Measurements from ENCODE around the gene NLRC3.

Gene NLRC3

GRCh38 chr16:3607634-3608033 is 30.4 kb upstream of the NLRC3 start:
- DNase-seq (ENCODE audit: low read depth, low spot score): no peak
- CTCF ChIA-PET: no interaction called here
- H3K4me3 ChIP-seq (ENCODE audit: low read depth, low read length): no peak overlapping the region
- TF ChIP-seq CTCF (IDR thresholded peaks at IDR 0.05; ENCODE audit: insufficient read depth, low read length, missing control alignments): no peak
- POLR2A ChIA-PET: no interaction called here

GRCh38 chr16:3607161-3607560 is 30.0 kb upstream of the NLRC3 start:
- no peak for DNase-seq (ENCODE audit: low read depth, low spot score)
- H3K4me3 ChIP-seq (ENCODE audit: low read depth, low read length): no peak overlapping the region
- ChIA-PET CTCF (no interaction called here), POLR2A (no interaction called here)
- no peak for TF ChIP-seq CTCF (IDR thresholded peaks at IDR 0.05; ENCODE audit: insufficient read depth, low read length, missing control alignments)

GRCh38 chr16:3606441-3606840 is 29.2 kb upstream of the NLRC3 start:
- H3K4me3 ChIP-seq (ENCODE audit: low read depth, low read length): no peak overlapping the region
- no peak for TF ChIP-seq CTCF (IDR thresholded peaks at IDR 0.05; ENCODE audit: insufficient read depth, low read length, missing control alignments)
- DNase-seq (ENCODE audit: low read depth, low spot score): no peak
- ChIA-PET POLR2A (no interaction called here), CTCF (no interaction called here)

- DNase-seq (ENCODE audit: low read depth, low spot score): no peak
- no peak overlapping the region for H3K4me3 ChIP-seq (ENCODE audit: low read depth, low read length)
- POLR2A ChIA-PET: no interaction called here
- TF ChIP-seq CTCF (IDR thresholded peaks at IDR 0.05; ENCODE audit: insufficient read depth, low read length, missing control alignments): no peak
- CTCF ChIA-PET: no interaction called here
Observed at GRCh38 chr16:3602320-3602653, 25.1 kb upstream of the NLRC3 start.

GRCh38 chr16:3601614-3602319 is 24.6 kb upstream of the NLRC3 start:
- no peak overlapping the region for H3K4me3 ChIP-seq (ENCODE audit: low read depth, low read length)
- DNase-seq (ENCODE audit: low read depth, low spot score): no peak
- POLR2A ChIA-PET: no interaction called here
- CTCF ChIA-PET: no interaction called here
- no peak for TF ChIP-seq CTCF (IDR thresholded peaks at IDR 0.05; ENCODE audit: insufficient read depth, low read length, missing control alignments)

GRCh38 chr16:3599922-3600321 is 22.7 kb upstream of the NLRC3 start:
- ChIA-PET POLR2A (no interaction called here), CTCF (no interaction called here)
- no peak overlapping the region for H3K4me3 ChIP-seq (ENCODE audit: low read depth, low read length)

More at GRCh38 chr16:3599922-3600321, 22.7 kb upstream of the NLRC3 start:
- no peak for DNase-seq (ENCODE audit: low read depth, low spot score)
- TF ChIP-seq CTCF (IDR thresholded peaks at IDR 0.05; ENCODE audit: insufficient read depth, low read length, missing control alignments): no peak
